GM10248 (cell line): ENCODE data around the gene TTPAL.

ENCODE experiments used
- CTCF ChIA-PET: fragments of 300-600 bp; sonication (Branson Sonifier 250); formaldehyde crosslinking; extraction: SDS; loops from one replicate; lab custom pipeline; 2021; ENCODE audit warnings: antibody characterized with exemption; lab: Yijun Ruan, JAX
- POLR2A ChIA-PET: fragments of 350-650 bp; sonication (Branson Sonifier 250); formaldehyde crosslinking; extraction: SDS; loops from one replicate; lab custom pipeline; 2020; ENCODE audit warnings: antibody characterized with exemption; lab: Yijun Ruan, JAX
- DNase-seq: peaks from one replicate; pipeline ENCODE4 v3.0.0; 2012; ENCODE audit errors: extremely low spot score
- CTCF ChIP-seq: IDR thresholded peaks from 2 replicates; pipeline ENCODE4 v1.5.1; 2012; ENCODE audit warnings: mild to moderate bottlenecking, low read depth; ENCODE audit errors: extremely low read depth, missing control alignments, control extremely low read depth

Gene TTPAL

GRCh38 chr20:44497761-44498160 is 22.1 kb downstream of the TTPAL start:
- ChIA-PET CTCF (interaction anchor here (1.5 to 1.7 kb wide), 3 partner anchors 10 to 13 kb away, joined by 3 to 6 read pairs (median 5); no protein-coding TSS in a partner anchor), POLR2A (no interaction called here)
- no peak for TF ChIP-seq CTCF
- DNase-seq = no peak

- DNase-seq = no peak
- POLR2A ChIA-PET = no interaction called here
- TF ChIP-seq CTCF = no peak
- CTCF ChIA-PET = interaction anchor here (1.7 to 2.1 kb wide), 2 partner anchors 10 to 18 kb away, joined by 5 to 9 read pairs; no protein-coding TSS in a partner anchor
These were observed 24.5 kb downstream of the TTPAL start for GRCh38 chr20:44500221-44500620.

DNA sequence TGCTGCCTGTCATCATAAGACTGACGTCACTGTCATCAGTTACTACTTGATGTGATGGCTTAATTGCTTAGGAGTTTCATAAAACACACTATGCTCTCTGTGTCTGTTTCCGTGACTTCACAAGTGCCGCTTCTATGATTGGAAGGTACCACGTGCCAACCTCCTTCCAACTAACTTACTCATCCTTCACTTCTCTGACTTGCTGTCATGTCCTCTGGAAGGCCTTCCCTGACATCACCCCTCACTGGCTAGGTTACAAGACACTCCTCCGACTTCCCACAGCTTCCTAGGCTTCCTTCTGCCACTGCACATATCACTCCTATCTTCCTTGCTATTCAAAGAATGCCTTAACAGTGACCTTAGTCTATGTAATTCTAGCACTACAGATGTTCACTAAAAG is 25.8 kb downstream of the TTPAL start:
- ChIA-PET CTCF (interaction anchor here (0.9 to 1.7 kb wide), 3 partner anchors 9 to 182 kb away, joined by 3 to 9 read pairs (median 4); no protein-coding TSS in a partner anchor), POLR2A (no interaction called here)
- TF ChIP-seq CTCF = no peak

GRCh38 chr20:44502968-44503367 is 27.3 kb downstream of the TTPAL start:
- ChIA-PET POLR2A (interaction anchor here (0.6 kb wide), 1 partner anchor 181 kb away, joined by 3 read pairs; no protein-coding TSS in a partner anchor), CTCF (interaction anchor here (0.8 to 1.4 kb wide), 4 partner anchors 9 to 107 kb away, joined by 3 to 4 read pairs (median 3); no protein-coding TSS in a partner anchor)
- TF ChIP-seq CTCF = no peak
- DNase-seq = no peak

More for the DNA sequence above, 25.8 kb downstream of the TTPAL start:
- DNase-seq = no peak

DNA sequence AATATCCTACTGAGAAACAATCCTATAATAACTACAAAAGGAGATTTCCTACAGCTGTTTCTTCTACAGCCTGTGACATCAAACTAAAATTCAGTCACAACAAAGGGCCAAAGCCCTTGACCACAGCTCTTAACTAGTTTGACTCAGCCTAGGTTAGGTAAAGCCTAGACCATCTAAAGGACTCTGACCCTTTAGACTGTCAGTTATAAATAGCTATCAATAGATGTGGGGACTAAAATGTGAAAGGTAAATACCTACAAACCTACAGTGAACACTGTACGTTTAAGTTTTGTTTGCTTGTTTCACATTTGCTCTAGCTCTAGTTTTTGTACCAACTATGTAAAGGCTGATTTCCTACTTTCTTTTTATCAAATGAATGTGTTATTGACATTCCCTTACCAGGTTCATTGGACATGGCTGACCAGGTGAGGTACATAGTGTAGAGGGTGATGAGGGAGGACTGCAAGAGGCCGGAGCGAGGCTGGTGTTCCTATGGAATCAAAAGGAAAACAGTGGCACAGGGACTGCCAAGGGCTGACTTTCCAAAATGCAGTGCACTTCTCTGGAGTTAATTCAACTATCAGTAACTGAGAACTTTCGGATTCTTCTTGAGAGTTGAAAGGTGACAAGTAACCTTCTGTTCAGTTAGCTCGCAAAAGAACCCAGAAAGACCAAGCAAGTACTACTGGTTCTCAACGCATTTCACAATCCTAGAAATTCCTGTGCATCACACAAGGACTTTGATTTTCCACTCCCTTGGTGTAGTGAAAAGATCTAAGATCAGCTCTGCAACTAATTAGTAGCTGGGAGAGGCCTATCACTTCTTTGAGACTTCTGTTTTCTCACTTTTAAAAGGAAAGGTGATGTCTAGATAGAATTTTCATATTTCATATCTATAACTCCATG is 29.0 kb downstream of the TTPAL start:
- DNase-seq = no peak
- CTCF ChIA-PET = interaction anchor here (1.3 to 1.9 kb wide), 2 partner anchors 17 to 106 kb away, joined by 4 to 7 read pairs; partner anchors contain the start of gene SERINC3
- TF ChIP-seq CTCF = no peak
- POLR2A ChIA-PET = interaction anchor here (0.5 kb wide), 1 partner anchor 1063 kb away, joined by 4 read pairs; no protein-coding TSS in a partner anchor

DNA sequence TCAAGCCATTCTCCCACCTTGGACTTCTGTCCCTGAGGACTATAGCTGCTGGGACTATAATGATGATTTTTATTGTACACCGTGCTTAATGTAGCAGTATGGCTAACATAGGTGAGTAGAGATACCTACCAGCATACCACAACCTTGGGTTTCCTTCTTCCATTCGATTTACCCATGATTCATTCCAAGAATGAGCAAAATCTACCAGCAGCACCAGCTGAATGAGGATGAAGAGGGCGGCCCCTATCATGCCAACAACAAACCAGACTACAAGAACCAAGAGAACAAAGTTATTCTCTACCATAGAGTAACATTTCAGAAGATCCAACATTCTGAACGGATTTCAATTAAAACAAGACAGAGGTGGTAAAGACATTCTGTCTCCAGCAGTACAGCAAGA is 34.1 kb downstream of the TTPAL start:
- TF ChIP-seq CTCF = no peak
- CTCF ChIA-PET = interaction anchor here (1.1 to 2.6 kb wide), 4 partner anchors 9 to 101 kb away, joined by 4 to 9 read pairs (median 6); partner anchors contain the start of gene SERINC3
- POLR2A ChIA-PET = no interaction called here
- DNase-seq = no peak
